Stimulated activated CD4-positive, alpha-beta T cell treated with anti-CD3 and anti-CD28 coated beads, Interleukin-1b, Interleukin-23, amount 100 ng/mL, for 4 hours (primary cell): ENCODE results near the gene RPS13.
"Not testable (repeated sequence)": the region's sequence is repeated elsewhere in the genome, so short reads cannot be mapped to it uniquely, and the experiment has no call there.

Source experiments
- DNase-seq, 2 donors: peaks; one replicate each; pipeline ENCODE4 v3.0.0-alpha.2; 2020; ENCODE audit warnings: low read depth in 2 of 2

Gene RPS13

DNA sequence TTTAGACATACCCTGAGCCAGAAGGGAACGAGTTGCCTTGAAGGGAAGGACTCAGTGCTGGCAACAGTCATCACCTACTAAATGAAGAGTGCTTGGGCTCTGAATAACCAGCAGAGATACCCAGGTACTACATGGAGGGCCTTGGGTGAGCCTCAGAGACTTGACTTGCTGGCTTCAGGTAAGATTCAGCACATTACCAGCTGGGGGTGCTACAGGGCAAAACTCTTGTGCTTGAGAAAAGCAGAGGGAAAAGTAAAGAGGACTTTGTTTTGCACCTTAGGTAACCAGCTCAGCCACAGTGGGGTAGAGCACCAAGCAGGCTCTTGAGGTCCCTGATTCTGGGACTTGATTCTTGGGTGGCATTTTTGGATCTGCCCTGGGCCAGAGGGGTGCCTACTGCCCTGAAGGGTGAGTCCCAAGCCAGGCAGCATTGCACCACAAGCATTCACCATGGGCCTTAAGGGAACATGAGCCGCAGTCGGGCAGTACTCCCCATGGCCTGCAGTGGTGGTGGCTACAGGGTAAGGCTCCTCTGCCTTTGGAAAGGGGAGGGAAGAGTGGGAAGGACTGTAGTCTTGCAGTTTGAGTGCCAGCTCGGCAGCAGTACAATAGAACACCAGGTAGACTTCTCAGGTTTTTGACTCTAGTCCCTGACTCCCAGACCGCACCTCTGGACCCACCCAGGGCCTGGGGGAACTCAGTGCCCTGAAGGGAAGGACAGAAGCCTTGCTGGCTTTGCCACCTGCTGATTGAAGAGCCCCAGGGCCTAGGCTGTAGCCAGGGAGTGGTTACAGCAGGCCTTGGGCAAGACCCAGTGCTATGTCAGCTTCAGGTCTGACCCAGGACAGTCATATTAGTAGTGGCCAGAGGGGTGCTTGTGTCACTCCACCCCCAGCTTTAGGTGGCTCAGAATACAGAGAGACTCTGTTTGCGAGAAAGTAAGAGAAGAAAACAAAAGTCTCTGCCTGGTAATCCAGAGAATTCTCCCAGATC, 40.5 kb downstream of the RPS13 start:
- DNase-seq: no peak

GRCh38 chr11:17034027-17034426, 43.4 kb downstream of the RPS13 start:
- not testable (repeated sequence) for DNase-seq

GRCh38 chr11:17026487-17027082, 50.9 kb downstream of the RPS13 start:
- DNase-seq: no peak

- no peak for DNase-seq
These were observed 52.5 kb downstream of the RPS13 start for GRCh38 chr11:17024924-17025323.
